OCI-LY7 (cell line): ENCODE data around the gene DNAJC11. TPM values are rescaled to one million over a fixed set of nuclear protein-coding genes. Genes with fewer than 3 reads are reported as not detected.
"Not testable (repeated sequence)": the region's sequence is repeated elsewhere in the genome, so short reads cannot be mapped to it uniquely, and the experiment has no call there.

Experiments
- BruUV-seq: library from RNA; stranded (reverse); fragments of 400-500 nt; replicated peaks from 2 replicates; lab custom pipeline; 2021; lab: Mats Ljungman, UMichigan
- CTCF ChIA-PET: fragments of 300-600 bp; sonication (Branson Sonifier 250); formaldehyde crosslinking; loops from one replicate; lab custom pipeline; 2022; ENCODE audit warnings: antibody characterized with exemption; ENCODE audit not compliant: unreplicated experiment; lab: Charles Lee
- POLR2A ChIA-PET: fragments of 300-600 bp; sonication (Branson Sonifier 250); formaldehyde crosslinking; loops from one replicate; lab custom pipeline; 2022; ENCODE audit warnings: antibody characterized with exemption; lab: Charles Lee
- DNase-seq: peaks from one replicate; pipeline ENCODE4 v3.0.0-alpha.2; 2015; ENCODE audit warnings: low spot score
- H2AFZ ChIP-seq: fragments of 200-600 bp; sonication (generic), shearing (Covaris generic); 2 replicates; pipeline ENCODE4 v1.6.1; 2014; ENCODE audit warnings: mild to moderate bottlenecking, antibody characterized with exemption, low read length, moderate library complexity
- H3K27ac ChIP-seq: fragments of 200-600 bp; sonication (generic); 2 replicates; pipeline ENCODE4 v1.5.1; 2014; ENCODE audit warnings: mixed run types, low read depth, mild to moderate bottlenecking, moderate library complexity, low read length, inconsistent platforms; ENCODE audit not compliant: poor library complexity, severe bottlenecking
- H3K36me3 ChIP-seq: fragments of 200-600 bp; sonication (generic); 2 replicates; pipeline ENCODE4 v1.6.1; 2014; ENCODE audit warnings: mild to moderate bottlenecking, antibody characterized with exemption, low read length, moderate library complexity, mixed read lengths; ENCODE audit not compliant: insufficient read depth
- H3K4me1 ChIP-seq: fragments of 200-600 bp; sonication (generic); 2 replicates; pipeline ENCODE4 v1.5.1; 2014; ENCODE audit warnings: mild to moderate bottlenecking, low read length; ENCODE audit not compliant: insufficient read depth, poor library complexity, severe bottlenecking
- H3K4me2 ChIP-seq: fragments of 200-600 bp; sonication (generic); 2 replicates; pipeline ENCODE4 v1.6.1; 2014; ENCODE audit warnings: mild to moderate bottlenecking, low read length
- H3K4me3 ChIP-seq: fragments of 200-600 bp; sonication (generic); 2 replicates; pipeline ENCODE4 v1.5.1; 2014; ENCODE audit warnings: mild to moderate bottlenecking, low read depth, low read length; ENCODE audit not compliant: poor library complexity, severe bottlenecking
- H3K79me2 ChIP-seq: fragments of 200-600 bp; sonication (generic); 2 replicates; pipeline ENCODE4 v1.6.1; 2016; ENCODE audit warnings: low read depth, mild to moderate bottlenecking, low read length, moderate library complexity, mixed read lengths; ENCODE audit not compliant: insufficient read depth
- H3K9me2 ChIP-seq: fragments of 200-600 bp; sonication (generic); 2 replicates; pipeline ENCODE4 v1.6.1; 2016; ENCODE audit warnings: mild to moderate bottlenecking, low read length, mixed read lengths; ENCODE audit not compliant: insufficient read depth
- H3K9me3 ChIP-seq: fragments of 200-600 bp; sonication (generic); 2 replicates; pipeline ENCODE4 v1.6.1; 2014; ENCODE audit warnings: mild to moderate bottlenecking, mixed run types, low read length, mixed read lengths
- H4K20me1 ChIP-seq: fragments of 200-600 bp; sonication (generic); 2 replicates; pipeline ENCODE4 v1.6.1; 2014; ENCODE audit warnings: mild to moderate bottlenecking, antibody characterized with exemption, low read length, moderate library complexity, mixed read lengths; ENCODE audit not compliant: insufficient read depth
- CTCF ChIP-seq: fragments of 200-600 bp; sonication (generic); conservative IDR thresholded peaks from 2 replicates; pipeline ENCODE4 v1.5.1; 2014; ENCODE audit warnings: mild to moderate bottlenecking, antibody characterized with exemption, low read length, moderate library complexity, mixed read lengths
- EZH2phosphoT487 ChIP-seq: fragments of 200-600 bp; sonication (generic); IDR thresholded peaks from 2 replicates; pipeline ENCODE4 v1.6.1; 2018; ENCODE audit warnings: low read depth, borderline replicate concordance, mild to moderate bottlenecking, mixed run types, antibody characterized with exemption, low read length, moderate library complexity, mixed read lengths
- intact Hi-C: fragments of 100-400 bp; cut with micrococcal nuclease; formaldehyde crosslinking; loops from one replicate; pipeline ENCODE4 v1.10.0; 2022; ENCODE audit not compliant: unreplicated experiment
- total RNA-seq, 2 experiments: library from RNA; depleted of rRNA in 1 of 2; stranded (reverse); fragments of >200 nt in 1 of 2; shearing (Covaris generic) in 1 of 2; gene quantifications; 2 replicates each; pipeline ENCODE4 v1.2.3, GENCODE V29; 2014 to 2022

The DNAJC11 gene
- total RNA-seq, 2 experiments from 2014 or later: 31.0 to 65.6 TPM

DNA sequence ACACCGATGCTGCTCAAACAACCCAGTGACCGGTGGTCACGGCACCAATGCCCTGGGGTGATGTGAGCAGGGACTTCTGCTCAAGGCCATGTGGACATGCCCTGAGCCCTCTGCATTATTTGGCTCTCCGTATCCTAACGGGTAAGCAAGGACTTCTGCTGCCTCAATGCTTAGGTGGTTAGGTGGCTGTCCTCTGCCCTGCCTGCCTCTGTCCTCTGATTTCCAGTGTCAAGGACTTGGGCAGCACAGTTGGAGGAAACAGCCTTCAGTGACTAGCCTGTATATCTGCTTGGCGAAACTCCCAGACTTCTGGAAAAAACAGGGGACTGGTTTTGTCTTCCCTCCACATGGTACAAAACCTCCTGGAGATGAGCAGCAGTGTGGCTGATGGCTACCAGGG, 34.5 kb downstream of the DNAJC11 start:
- intact Hi-C loops: no loop called here
- TF ChIP-seq CTCF: no peak
- TF ChIP-seq EZH2phosphoT487: no peak
- Histone ChIP-seq H3K9me2 (no peaks in the 10 kb centered on the region), H4K20me1 (no peaks in the 10 kb centered on the region), H3K4me3 (no peak overlapping the region), H3K4me1 (no peaks in the 10 kb centered on the region), H2AFZ (no peak overlapping the region), H3K27ac (no peak overlapping the region), H3K4me2 (no peak overlapping the region), H3K36me3 (peaks cover 80% of the 10 kb centered on the region), H3K9me3 (no peaks in the 10 kb centered on the region), H3K79me2 (no peaks in the 10 kb centered on the region)
- ChIA-PET CTCF (no interaction called here), POLR2A (no interaction called here)
- no TSS peak for BruUV-seq
- DNase-seq: no peak

GRCh38 chr1:6666696-6667095, 34.9 kb downstream of the DNAJC11 start:
- H3K36me3 ChIP-seq: peaks cover 82% of the 10 kb centered on the region
- no peaks in the 10 kb centered on the region for H4K20me1 ChIP-seq
- H3K27ac ChIP-seq: no peak overlapping the region
- no peaks in the 10 kb centered on the region for H3K4me1 ChIP-seq
- H3K4me2 ChIP-seq: no peak overlapping the region
- no peaks in the 10 kb centered on the region for H3K79me2 ChIP-seq
- no peak for TF ChIP-seq CTCF
- TF ChIP-seq EZH2phosphoT487: no peak
- no peak overlapping the region for H2AFZ ChIP-seq
- no peak for DNase-seq
- no TSS peak for BruUV-seq
- no peaks in the 10 kb centered on the region for H3K9me3 ChIP-seq
- intact Hi-C loops: no loop called here
- POLR2A ChIA-PET: no interaction called here
- H3K9me2 ChIP-seq: no peaks in the 10 kb centered on the region
- CTCF ChIA-PET: no interaction called here
- no peak overlapping the region for H3K4me3 ChIP-seq

GRCh38 chr1:6662468-6662867, 39.1 kb downstream of the DNAJC11 start:
- BruUV-seq, H2AFZ ChIP-seq, intact Hi-C loops, H3K27ac ChIP-seq, H3K4me1 ChIP-seq, H3K9me3 ChIP-seq, POLR2A ChIA-PET, H4K20me1 ChIP-seq, H3K4me3 ChIP-seq, H3K9me2 ChIP-seq, CTCF ChIA-PET, H3K4me2 ChIP-seq, H3K79me2 ChIP-seq, DNase-seq: not testable (repeated sequence)
- H3K36me3 ChIP-seq: peaks cover 80% of the 10 kb centered on the region
